Measurements from ENCODE around the gene KCTD12.

GRCh38 chr13:76865996-76866503 is 20.2 kb downstream of the KCTD12 start:
- no peak for TF ChIP-seq CTCF (IDR thresholded peaks at IDR 0.05; ENCODE audit: borderline replicate concordance, extremely low read depth, low read length, poor library complexity, severe bottlenecking)
- no peak for TF ChIP-seq EZH2 (IDR thresholded peaks at IDR 0.05; ENCODE audit: borderline replicate concordance, low read depth, low read length, severe bottlenecking)
